Fibroblast of pulmonary artery (primary cell): ENCODE results near the gene ATRN.

Source experiments
- DNase-seq: peaks from one replicate; pipeline ENCODE4 v3.0.0-alpha.2; 2010; ENCODE audit warnings: low read depth
- H3K4me3 ChIP-seq: replicated peaks from 2 replicates; pipeline ENCODE4 v1.5.1; 2011; ENCODE audit warnings: low read depth, mild to moderate bottlenecking, control low read depth, low read length, moderate library complexity
- CTCF ChIP-seq: IDR thresholded peaks from 2 replicates; pipeline ENCODE4 v1.5.1; 2011; ENCODE audit warnings: mild to moderate bottlenecking, control low read depth, low read length, inconsistent platforms; ENCODE audit errors: missing control alignments

Gene ATRN

GRCh38 chr20:3648951-3649350, 178.1 kb downstream of the ATRN start:
- no peak overlapping the region for H3K4me3 ChIP-seq
- no peak for DNase-seq
- TF ChIP-seq CTCF: no peak

- DNase-seq: no peak
- TF ChIP-seq CTCF: no peak
- H3K4me3 ChIP-seq: no peak overlapping the region
These were observed 180.6 kb downstream of the ATRN start for GRCh38 chr20:3651204-3651962.

- H3K4me3 ChIP-seq: no peak overlapping the region
- no peak for TF ChIP-seq CTCF
- DNase-seq: no peak
These were observed 181.4 kb downstream of the ATRN start for GRCh38 chr20:3652221-3652620.

GRCh38 chr20:3652676-3653596, 182.1 kb downstream of the ATRN start:
- H3K4me3 ChIP-seq: no peak overlapping the region
- no peak for DNase-seq
- no peak for TF ChIP-seq CTCF

- DNase-seq: no peak
- TF ChIP-seq CTCF: no peak
- no peak overlapping the region for H3K4me3 ChIP-seq
These were observed 183.1 kb downstream of the ATRN start for GRCh38 chr20:3653921-3654320.

- no peak overlapping the region for H3K4me3 ChIP-seq
- DNase-seq: no peak
These were observed 183.7 kb downstream of the ATRN start for GRCh38 chr20:3654326-3655130.

More at GRCh38 chr20:3654326-3655130, 183.7 kb downstream of the ATRN start:
- TF ChIP-seq CTCF: no peak
